ENCODE measurements around the gene KIF27.
"Not testable (repeated sequence)": the region's sequence is repeated elsewhere in the genome, so short reads cannot be mapped to it uniquely, and the experiment has no call there.

GRCh38 chr9:83948096-83948495 is 26.9 kb upstream of the KIF27 start:
- TF ChIP-seq POLR2A, CTCF (IDR thresholded peaks at IDR 0.05): not testable (repeated sequence)
